GM11168 (cell line): Measurements from ENCODE around the gene POLR2H.
"Not testable (repeated sequence)": the region's sequence is repeated elsewhere in the genome, so short reads cannot be mapped to it uniquely, and the experiment has no call there.

ENCODE experiments used
- in situ Hi-C: fragments of 300-500 bp; cut with MboI; formaldehyde crosslinking; loops from one replicate; pipeline ENCODE4 v1.12.0; 2022; ENCODE audit warnings: low sequenced_read_pairs; ENCODE audit not compliant: unreplicated experiment

POLR2H gene

DNA sequence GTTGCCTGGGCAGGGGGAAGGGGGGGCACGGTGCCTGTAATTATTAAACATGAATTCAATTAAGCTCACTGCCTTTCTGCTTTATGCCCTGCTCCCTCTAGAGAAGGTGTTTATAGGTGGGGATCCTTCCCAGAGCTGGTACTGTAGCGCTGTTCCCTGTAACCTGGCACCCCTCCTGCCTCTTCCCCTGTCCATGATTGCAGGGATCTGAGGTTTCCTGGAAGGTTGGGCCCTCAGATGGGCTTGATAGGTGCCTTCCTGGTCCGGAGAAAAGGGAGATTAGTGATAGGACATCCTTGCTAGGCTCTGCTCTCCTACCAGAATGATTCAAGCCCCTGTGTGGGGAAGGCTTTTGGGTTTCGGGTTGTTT is 26.2 kb upstream of the POLR2H start:
- in situ Hi-C loops = no loop called here

- in situ Hi-C loops = no loop called here
Measured at GRCh38 chr3:184335661-184336546, 25.6 kb upstream of the POLR2H start.

DNA sequence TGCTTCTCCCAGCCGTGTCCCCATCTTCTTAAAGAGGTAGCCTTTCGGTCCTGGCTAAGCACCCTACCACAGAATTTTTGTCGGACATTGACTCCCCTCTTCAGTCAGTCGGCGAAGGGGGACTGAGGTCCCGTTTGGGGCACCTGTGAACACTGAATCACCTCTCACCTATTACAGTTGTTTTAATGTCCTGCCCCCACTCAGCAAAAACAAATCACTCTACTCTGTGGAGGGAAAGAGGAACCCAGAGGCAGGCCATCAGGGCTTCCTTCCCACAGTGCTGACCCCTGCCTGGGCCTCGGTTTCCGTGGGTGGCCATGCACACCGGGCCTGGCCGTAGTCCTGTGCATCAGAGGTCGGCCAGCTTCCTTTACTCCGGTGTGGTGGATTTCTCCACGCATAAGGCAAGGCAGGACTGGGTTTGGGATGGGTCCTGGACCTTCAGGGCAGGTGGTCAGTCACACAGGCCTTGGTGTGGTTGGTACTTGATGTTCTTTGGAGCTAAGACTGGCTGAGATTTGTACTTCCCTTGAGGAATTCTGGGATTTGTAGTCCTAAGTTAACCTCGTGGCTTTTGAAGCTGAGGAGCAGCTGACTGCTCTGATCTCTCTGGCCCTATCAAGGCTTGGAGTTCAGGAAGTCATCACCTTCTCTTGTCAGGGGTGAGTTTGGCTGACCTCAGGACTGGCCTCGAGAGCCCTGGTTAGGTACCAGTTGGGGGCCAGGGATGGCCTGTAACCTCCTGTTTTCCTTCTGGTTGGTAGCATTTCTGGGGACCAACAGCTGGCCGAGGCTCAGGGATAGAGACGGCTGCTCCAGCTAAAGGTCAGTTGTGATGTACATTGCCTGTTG is 24.7 kb upstream of the POLR2H start:
- in situ Hi-C loops = no loop called here

DNA sequence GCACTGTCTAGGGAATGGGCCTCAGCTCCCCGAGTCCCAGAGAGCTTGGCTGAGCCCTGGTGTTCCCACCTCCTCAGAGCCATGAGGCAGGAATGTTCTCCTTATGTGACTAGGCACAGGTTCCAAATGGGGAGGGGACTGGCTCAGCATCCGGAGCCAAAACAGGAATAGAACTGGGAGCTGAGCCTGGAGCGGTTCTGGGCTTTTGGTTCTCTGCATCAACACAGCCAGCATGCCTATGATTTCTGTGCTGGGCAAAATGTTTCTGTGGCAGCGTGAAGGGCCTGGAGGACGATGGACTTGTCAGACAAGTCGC is 24.2 kb upstream of the POLR2H start, which contains the start of gene FAM131A:
FAM131A (plus strand) TSS at position 202 of the 316 bp plus-strand sequence; CDS start at position 233, 31 bp downstream.
- in situ Hi-C loops = no loop called here

DNA sequence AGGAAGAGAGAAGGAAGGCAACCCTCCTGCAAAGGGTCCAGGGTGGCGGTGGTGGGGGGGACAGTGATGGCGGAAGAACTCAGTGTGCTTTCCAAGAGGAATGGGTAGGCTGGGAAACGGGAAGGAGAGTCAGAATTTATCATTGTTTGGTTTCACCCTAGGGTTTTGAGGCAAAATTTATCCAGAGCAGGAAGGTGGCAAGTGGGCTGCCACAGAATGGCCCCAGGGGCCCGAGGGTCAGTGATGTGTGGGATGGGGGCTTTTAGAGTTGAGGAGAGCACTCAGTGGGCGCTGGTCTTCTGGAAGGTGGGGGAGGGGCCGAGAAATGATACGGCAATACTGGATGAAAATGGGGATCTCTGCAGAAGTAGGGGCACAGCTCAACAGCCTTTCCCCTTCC is 23.5 kb upstream of the POLR2H start:
- in situ Hi-C loops = no loop called here

- in situ Hi-C loops = no loop called here
Measured at GRCh38 chr3:184338511-184338945, 23.0 kb upstream of the POLR2H start.

- in situ Hi-C loops = no loop called here
Measured at GRCh38 chr3:184339001-184339400, 22.5 kb upstream of the POLR2H start.

GRCh38 chr3:184339451-184340135 is 21.9 kb upstream of the POLR2H start:
- in situ Hi-C loops = not testable (repeated sequence)

GRCh38 chr3:184341925-184342324 is 19.6 kb upstream of the POLR2H start:
- in situ Hi-C loops = no loop called here

DNA sequence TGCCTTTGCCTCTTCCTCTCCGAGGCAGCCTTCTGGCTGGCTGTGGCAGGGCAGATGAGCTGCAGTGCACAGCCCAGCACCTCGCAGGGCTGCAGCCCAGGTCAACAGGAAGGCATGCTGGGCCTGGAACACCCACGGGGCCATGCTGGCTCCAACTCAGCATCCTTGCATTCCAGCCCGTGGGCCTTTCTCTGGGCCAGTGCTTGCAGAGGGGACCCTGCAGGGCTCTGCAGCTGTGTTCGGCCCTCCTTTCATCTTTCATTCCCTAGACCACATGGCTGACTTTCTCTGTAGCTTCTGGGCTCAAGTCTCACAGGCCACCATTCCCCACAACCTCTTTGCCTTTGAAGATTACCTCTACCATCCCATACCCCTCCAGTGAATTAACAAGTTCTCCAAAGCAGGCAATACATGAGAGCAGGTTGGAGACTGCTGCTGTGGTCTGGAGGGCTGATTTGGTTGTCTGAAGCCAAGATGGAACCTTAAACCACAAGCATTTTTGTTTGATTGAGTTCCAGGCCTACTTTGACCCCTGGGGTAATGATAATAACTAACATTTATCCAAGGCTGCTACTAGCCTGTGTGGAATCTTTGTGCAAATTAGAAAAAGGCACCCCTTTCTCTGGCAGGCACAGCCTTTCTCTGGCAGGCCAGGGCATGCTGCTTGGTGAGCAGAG is 18.2 kb upstream of the POLR2H start:
- in situ Hi-C loops = no loop called here

GRCh38 chr3:184344579-184345316 is 16.8 kb upstream of the POLR2H start:
- in situ Hi-C loops = no loop called here

DNA sequence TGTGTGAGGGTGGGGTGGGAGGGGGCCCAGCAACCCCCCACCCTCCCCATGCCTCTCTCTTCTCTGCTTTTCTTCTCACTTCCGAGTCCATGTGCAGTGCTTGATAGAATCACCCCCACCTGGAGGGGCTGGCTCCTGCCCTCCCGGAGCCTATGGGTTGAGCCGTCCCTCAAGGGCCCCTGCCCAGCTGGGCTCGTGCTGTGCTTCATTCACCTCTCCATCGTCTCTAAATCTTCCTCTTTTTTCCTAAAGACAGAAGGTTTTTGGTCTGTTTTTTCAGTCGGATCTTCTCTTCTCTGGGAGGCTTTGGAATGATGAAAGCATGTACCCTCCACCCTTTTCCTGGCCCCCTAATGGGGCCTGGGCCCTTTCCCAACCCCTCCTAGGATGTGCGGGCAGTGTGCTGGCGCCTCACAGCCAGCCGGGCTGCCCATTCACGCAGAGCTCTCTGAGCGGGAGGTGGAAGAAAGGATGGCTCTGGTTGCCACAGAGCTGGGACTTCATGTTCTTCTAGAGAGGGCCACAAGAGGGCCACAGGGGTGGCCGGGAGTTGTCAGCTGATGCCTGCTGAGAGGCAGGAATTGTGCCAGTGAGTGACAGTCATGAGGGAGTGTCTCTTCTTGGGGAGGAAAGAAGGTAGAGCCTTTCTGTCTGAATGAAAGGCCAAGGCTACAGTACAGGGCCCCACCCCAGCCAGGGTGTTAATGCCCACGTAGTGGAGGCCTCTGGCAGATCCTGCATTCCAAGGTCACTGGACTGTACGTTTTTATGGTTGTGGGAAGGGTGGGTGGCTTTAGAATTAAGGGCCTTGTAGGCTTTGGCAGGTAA is 16.0 kb upstream of the POLR2H start:
- in situ Hi-C loops = no loop called here

DNA sequence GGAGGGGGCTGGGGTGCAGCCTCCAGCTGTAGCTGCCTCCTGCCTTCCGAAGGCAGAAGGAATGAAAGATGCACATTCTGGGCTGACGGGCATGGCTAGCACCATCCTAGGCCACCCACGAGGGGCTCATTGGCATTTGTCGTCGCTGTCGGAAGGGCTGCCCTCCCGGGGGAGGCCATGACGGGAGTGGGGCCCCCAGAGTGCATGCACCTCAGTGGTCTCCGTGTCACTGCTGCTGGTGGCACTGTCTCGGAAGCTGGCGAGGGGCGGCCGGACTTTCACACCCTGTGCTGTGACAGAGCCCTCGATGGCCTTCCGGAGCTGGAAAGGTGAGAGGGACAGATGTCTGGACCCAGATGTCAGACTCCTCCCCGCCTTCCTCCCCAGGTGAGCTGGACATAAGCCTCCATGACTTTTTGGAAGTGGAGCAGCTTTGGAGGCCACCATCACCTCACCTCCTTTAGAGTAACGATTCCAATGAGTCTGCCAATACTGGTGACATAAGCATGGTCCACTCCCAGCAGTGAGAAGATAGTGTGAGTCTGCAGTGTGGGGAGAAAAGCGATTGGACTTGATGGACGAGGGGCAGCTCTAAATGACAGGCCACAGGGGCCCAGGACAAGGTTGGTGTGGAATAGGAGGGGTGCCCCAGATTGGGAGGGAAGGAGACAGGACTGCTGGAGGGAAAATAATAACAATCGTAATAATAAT is 14.9 kb upstream of the POLR2H start:
- in situ Hi-C loops = no loop called here

GRCh38 chr3:184347321-184348056 is 14.0 kb upstream of the POLR2H start:
- in situ Hi-C loops = no loop called here

DNA sequence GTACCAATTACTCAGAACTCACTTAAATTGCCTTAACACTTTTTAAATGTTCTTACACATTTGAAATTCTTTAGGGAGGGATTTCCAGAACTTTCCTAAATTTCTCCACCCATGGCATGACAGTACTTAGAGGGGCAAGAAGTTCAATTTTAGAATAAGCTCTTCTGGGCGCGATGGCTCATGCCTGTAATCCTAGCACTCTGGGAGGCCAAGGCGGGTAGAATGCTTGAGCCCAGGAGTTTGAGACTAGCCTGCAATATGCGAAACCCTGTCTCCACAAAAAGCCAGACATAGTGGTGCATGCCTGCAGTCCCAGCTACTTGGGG is 13.5 kb upstream of the POLR2H start:
- in situ Hi-C loops = no loop called here

DNA sequence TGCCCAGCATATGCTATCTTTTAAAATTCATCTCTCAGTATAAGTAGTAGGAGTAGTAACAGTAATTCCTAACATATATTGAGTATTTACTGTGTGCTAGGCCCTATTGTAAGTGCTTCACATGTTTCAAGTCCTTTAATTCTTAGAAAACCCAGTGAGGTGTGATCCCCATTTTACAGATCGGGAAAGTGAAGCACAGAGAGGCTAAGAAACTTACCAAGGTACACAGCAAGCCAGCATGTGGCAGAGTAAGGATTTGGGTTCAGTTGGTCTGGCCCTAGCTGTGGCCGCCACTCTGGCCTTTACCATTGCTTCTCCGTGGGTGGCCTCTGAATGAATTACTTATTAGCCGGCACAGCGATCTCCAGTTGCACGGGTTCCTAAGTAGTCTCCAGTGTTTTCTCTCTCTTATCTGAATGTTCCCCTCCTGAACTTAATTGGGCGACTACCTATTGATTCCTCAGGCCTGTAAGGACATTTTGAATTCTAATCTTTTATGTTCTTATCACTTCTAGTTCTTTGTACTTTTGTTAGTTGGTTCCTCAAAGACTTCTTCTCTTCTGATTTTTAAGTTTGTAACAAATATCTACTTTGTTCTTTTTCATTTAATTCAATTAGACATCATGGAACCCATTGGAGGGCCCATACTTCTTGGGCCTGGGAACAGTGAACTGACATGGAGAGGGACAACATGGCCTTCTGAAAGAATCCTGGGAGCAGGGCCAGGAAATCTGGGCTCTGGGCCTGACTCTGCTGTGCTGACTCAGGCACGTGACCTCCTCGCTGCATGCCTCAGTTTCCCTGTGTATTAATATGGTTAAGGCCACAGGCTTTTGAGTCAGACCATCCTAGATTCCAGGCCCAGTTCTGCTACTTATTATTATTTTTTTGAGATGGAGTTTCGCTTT is 11.7 kb upstream of the POLR2H start:
- in situ Hi-C loops = no loop called here

GRCh38 chr3:184350618-184351017 is 10.9 kb upstream of the POLR2H start:
- in situ Hi-C loops = no loop called here
